K562 (cell line): ENCODE results near the gene IL4I1. TPM values are rescaled to one million over a fixed set of nuclear protein-coding genes. Genes with fewer than 3 reads are reported as not detected.

Experiments
- CAMTA2 ChIP-seq: fragments of 250-450 bp; sonication (Bioruptor Pico); conservative IDR thresholded peaks from 2 replicates; pipeline ENCODE4 v1.5.1; 2022
- E2F5 ChIP-seq: sonication (generic); formaldehyde crosslinking; IDR thresholded peaks from 2 replicates; pipeline ENCODE4 v1.8.0; 2022; ENCODE audit warnings: mild to moderate bottlenecking, missing genetic modification reagents
- MCM2 ChIP-seq: fragments of 450-650 bp; IDR thresholded peaks from 2 replicates; pipeline ENCODE4 v1.6.1; 2017; ENCODE audit warnings: low read depth, mild to moderate bottlenecking
- NFXL1 ChIP-seq: fragments of 450-650 bp; formaldehyde crosslinking; IDR thresholded peaks from 2 replicates; pipeline ENCODE4 v1.4.0; 2021; ENCODE audit warnings: mild to moderate bottlenecking
- NR1H2 ChIP-seq: sonication (generic); formaldehyde crosslinking; IDR thresholded peaks from 2 replicates; pipeline ENCODE4 v1.4.0; 2020; ENCODE audit warnings: mild to moderate bottlenecking, missing genetic modification reagents
- PURB ChIP-seq: sonication (generic); formaldehyde crosslinking; IDR thresholded peaks from 2 replicates; pipeline ENCODE4 v1.9.0; 2021; ENCODE audit warnings: low read depth, mild to moderate bottlenecking, missing genetic modification reagents
- SIN3B ChIP-seq: fragments of 450-650 bp; IDR thresholded peaks from 2 replicates; pipeline ENCODE4 v1.6.1; 2017; ENCODE audit warnings: low read depth, mild to moderate bottlenecking, moderate library complexity
- TCF7L2 ChIP-seq: fragments of 150-350 bp; IDR thresholded peaks from 2 replicates; pipeline ENCODE4 v1.6.1; 2016; ENCODE audit warnings: low read depth, mild to moderate bottlenecking, low read length, moderate library complexity
- U2AF2 ChIP-seq: fragments of 200-400 bp; formaldehyde crosslinking; optimal IDR thresholded peaks from 2 replicates; pipeline ENCODE3; 2017; ENCODE audit warnings: low read depth, mild to moderate bottlenecking, low read length
- YY1 ChIP-seq, 3 experiments: IDR thresholded peaks; 2 replicates each; pipeline ENCODE4 v1.6.1; 2011; ENCODE audit warnings: low read length in 2 of 3, mild to moderate bottlenecking in 2 of 3, moderate library complexity in 2 of 3, borderline replicate concordance in 1 of 3, control low read depth in 1 of 3, low read depth in 1 of 3; ENCODE audit not compliant: insufficient read depth in 3 of 3, insufficient replicate concordance in 2 of 3, control insufficient read depth in 1 of 3, insufficient read length in 1 of 3; ENCODE audit errors: extremely low read depth in 1 of 3
- ZNF124 ChIP-seq: sonication (generic); formaldehyde crosslinking; IDR thresholded peaks from 2 replicates; pipeline ENCODE4 v1.8.1; 2022; ENCODE audit warnings: missing genetic modification reagents
- ZNF239 ChIP-seq: fragments of 250-450 bp; sonication (Bioruptor Pico); IDR thresholded peaks from 2 replicates; pipeline ENCODE4 v1.4.0; 2020; ENCODE audit warnings: mild to moderate bottlenecking
- ZNF253 ChIP-seq: fragments of 250-450 bp; sonication (Bioruptor Pico); conservative IDR thresholded peaks from 2 replicates; pipeline ENCODE4 v1.6.1; 2021; ENCODE audit warnings: mild to moderate bottlenecking
- ZNF274 ChIP-seq: IDR thresholded peaks from 2 replicates; pipeline ENCODE4 v1.6.1; 2011; ENCODE audit warnings: low read depth, mild to moderate bottlenecking, low read length, moderate library complexity, borderline replicate concordance
- ZNF407 ChIP-seq: fragments of 450-650 bp; IDR thresholded peaks from 2 replicates; pipeline ENCODE4 v1.6.1; 2016; ENCODE audit warnings: low read depth
- ZNF408 ChIP-seq: fragments of 250-450 bp; sonication (Bioruptor Pico); IDR thresholded peaks from 2 replicates; pipeline ENCODE4 v1.4.0; 2020; ENCODE audit warnings: low read depth, mild to moderate bottlenecking, moderate library complexity
- polyA plus RNA-seq, 8 experiments: library from polyadenylated mRNA; depleted of rRNA in 4 of 8; stranded (reverse) in 5 of 8; unstranded in 3 of 8; fragments of >200 nt; fragmentation: Nextera tagmentation in 2 of 8; fragmentation: Illumina TruSeq in 1 of 8; extraction: Ambion mirVana in 2 of 8; extraction: Trizol in 1 of 8; gene quantifications; 2 replicates each; pipeline versions ENCODE4 v1.2.1 to v1.2.3, GENCODE V29; 2011 to 2014; ENCODE audit warnings: inconsistent platforms in 1 of 8, missing spikeins in 1 of 8
- total RNA-seq, 7 experiments: library from RNA; depleted of rRNA in 6 of 7; stranded (reverse); fragments of >200 nt in 6 of 7; fragmentation: Illumina TruSeq in 2 of 7; extraction: Trizol in 2 of 7; gene quantifications; 2 replicates each; pipeline versions ENCODE4 v1.2.1 to v1.2.3, GENCODE V29; 2011 to 2021; ENCODE audit warnings: low replicate concordance in 1 of 7
- TF ChIP-seq, protein P1 (sequence below): fragments of 250-450 bp; sonication (Bioruptor Pico); IDR thresholded peaks from 2 replicates; pipeline ENCODE4 v1.5.0; 2021; ENCODE audit warnings: mild to moderate bottlenecking, borderline replicate concordance

IL4I1 gene
- total and polyA plus RNA-seq, 9 of the 15 experiments (the other 6 are each of a cell fraction or from before 2014, with no cell fraction given): 0.06 to 0.95 (median 0.43) TPM; not detected in 2

DNA sequence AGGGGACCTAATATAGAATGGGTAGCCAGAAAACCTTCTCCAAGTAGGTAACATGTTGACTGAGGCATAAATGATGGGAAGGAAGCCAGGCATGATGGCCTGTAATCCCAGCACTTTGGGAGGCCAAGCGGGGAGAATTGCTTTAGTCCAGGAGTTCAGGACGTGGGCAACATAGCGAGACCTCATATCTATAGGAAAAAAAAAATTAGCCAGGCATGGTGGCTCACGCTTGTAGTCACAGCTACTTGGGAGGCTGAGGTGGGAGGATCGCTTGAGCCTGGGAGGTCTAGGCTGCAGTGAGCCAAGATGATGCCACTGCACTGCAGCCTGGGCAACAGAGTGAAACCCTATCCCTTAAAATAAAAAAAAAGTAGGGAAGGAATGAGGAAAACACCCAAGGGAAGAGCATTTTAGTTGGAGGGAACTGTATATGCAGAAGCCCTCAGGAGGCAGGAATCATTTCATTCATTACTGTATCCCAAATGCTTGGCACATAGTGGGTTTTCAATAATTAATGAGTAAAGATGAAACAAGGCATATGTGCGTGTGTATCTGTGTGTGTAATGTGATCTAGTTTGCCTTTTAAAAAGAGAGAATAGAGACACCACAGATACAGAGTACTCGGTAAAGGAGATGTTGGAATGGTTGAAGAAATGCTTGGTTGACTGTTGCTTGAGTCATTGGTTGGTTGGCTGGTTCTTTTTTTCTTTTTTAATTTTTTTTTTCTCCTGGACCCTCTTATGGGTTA, 34.8 kb upstream of the IL4I1 start (continued):
- TF ChIP-seq NFXL1 (CRISPR knock-in tag) (peak; percentile 83), YY1 (IDR thresholded peaks at IDR 0.05; ENCODE audit: borderline replicate concordance in 1 of 3, control insufficient read depth in 1 of 3, extremely low read depth in 1 of 3, insufficient read depth in 3 of 3, insufficient read length in 1 of 3, insufficient replicate concordance in 2 of 3, low read depth in 1 of 3, low read length in 2 of 3) (no peak), TCF7L2 (no peak), PURB (CRISPR knock-in tag) (no peak), E2F5 (CRISPR knock-in tag) (no peak), MCM2 (no peak), NR1H2 (no peak), CAMTA2 (CRISPR knock-in tag) (no peak), ZNF408 (CRISPR knock-in tag) (no peak), ZNF124 (CRISPR knock-in tag) (no peak), ZNF239 (CRISPR knock-in tag) (no peak), ZNF253 (no peak), ZNF274 (no peak), ZNF407 (no peak), SIN3B (no peak), U2AF2 (no peak)
- TF ChIP-seq, protein P1, sequence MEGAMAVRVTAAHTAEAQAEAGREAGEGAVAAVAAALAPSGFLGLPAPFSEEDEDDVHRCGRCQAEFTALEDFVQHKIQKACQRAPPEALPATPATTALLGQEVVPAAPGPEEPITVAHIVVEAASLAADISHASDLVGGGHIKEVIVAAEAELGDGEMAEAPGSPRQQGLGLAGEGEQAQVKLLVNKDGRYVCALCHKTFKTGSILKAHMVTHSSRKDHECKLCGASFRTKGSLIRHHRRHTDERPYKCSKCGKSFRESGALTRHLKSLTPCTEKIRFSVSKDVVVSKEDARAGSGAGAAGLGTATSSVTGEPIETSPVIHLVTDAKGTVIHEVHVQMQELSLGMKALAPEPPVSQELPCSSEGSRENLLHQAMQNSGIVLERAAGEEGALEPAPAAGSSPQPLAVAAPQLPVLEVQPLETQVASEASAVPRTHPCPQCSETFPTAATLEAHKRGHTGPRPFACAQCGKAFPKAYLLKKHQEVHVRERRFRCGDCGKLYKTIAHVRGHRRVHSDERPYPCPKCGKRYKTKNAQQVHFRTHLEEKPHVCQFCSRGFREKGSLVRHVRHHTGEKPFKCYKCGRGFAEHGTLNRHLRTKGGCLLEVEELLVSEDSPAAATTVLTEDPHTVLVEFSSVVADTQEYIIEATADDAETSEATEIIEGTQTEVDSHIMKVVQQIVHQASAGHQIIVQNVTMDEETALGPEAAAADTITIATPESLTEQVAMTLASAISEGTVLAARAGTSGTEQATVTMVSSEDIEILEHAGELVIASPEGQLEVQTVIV: no peak
